Endometrial microvascular endothelial cells (primary cell): ENCODE measurements around the gene PATJ. TPM values are rescaled to one million over a fixed set of nuclear protein-coding genes. Genes with fewer than 3 reads are reported as not detected.
"Not testable (repeated sequence)": the region's sequence is repeated elsewhere in the genome, so short reads cannot be mapped to it uniquely, and the experiment has no call there.

Experiments
- in situ Hi-C: cut with HindIII; loops from 2 replicates; pipeline ENCODE4 v1.10.0; 2017; ENCODE audit warnings: low sequenced_read_pairs, low pct_unique_long_range_greater_than_20kb; ENCODE audit errors: inconsistent ontology term
- total RNA-seq: library from RNA; depleted of rRNA; stranded (reverse); fragments of >200 nt; gene quantifications from one replicate; pipeline ENCODE4 v1.2.3, GENCODE V29; 2015; ENCODE audit errors: inconsistent ontology term

Gene PATJ
- total RNA-seq, 1 donor from 2014 or later: 3.7 TPM

DNA sequence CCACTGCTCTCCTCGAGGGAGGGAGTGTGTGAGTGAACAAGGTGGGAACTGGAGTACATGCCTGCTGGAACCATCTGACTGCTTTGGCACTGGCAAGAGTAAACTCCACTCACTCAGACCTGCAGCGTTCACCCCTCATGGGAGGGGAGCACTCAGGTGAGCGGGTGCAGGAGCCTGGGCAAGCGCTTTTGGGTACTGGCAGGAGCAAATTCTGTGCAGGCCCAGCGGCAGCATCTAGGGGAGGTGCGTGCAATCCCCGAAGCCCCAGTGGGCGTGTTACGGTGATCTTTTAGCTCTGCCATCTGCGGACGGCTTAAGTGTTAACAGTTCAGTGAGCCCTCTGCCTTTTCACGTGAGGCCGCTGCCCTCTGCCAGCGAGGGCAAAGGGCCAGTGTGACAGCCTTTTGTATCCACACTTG, 127.4 kb downstream of the PATJ start:
- in situ Hi-C loops: no loop called here

DNA sequence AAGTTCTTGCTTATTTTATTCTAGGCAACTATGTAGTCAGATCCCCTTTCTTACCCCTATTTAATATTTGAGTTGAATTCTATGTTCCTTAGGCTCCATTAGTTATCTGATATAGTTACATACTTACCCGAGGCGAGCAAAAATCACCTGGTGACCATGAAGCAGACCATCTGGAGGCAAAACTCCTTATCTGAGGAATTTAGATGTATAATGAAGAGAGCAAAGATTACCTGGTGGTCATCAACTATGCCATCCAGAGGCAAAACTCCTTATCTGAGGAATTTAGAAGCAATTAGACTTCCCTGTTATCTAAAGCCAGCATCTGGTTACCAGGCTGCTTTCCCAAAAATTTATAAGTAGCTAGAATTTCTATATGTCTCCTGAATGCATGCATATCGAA, 129.9 kb downstream of the PATJ start:
- in situ Hi-C loops: no loop called here

DNA sequence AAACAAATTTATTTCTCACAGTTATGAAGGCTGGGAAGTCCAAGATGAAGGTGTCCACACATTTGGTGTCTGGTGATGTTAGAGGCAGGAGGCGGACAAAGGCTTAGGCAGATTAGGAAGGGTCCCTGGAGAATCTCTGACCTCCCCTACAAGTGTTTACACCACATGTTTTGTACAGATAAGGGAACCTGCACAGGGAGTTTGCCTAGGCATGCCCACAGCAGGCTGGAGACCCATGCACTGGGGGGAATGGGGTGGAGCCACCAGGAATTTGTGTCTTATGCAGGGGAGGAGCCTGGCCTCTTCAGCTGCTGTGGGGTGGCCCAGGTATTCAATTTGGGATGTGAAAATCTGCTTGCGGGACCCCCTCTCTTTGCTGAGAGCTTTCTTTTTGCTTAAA, 131.3 kb downstream of the PATJ start:
- in situ Hi-C loops: no loop called here

GRCh38 chr1:61873994-61874393, 131.7 kb downstream of the PATJ start:
- in situ Hi-C loops: no loop called here

- in situ Hi-C loops: no loop called here
Measured at GRCh38 chr1:61875198-61875597, 132.9 kb downstream of the PATJ start.

- in situ Hi-C loops: not testable (repeated sequence)
Measured at GRCh38 chr1:61879887-61880474, 137.7 kb downstream of the PATJ start.

GRCh38 chr1:61887076-61887867, 145.0 kb downstream of the PATJ start:
- in situ Hi-C loops: no loop called here

DNA sequence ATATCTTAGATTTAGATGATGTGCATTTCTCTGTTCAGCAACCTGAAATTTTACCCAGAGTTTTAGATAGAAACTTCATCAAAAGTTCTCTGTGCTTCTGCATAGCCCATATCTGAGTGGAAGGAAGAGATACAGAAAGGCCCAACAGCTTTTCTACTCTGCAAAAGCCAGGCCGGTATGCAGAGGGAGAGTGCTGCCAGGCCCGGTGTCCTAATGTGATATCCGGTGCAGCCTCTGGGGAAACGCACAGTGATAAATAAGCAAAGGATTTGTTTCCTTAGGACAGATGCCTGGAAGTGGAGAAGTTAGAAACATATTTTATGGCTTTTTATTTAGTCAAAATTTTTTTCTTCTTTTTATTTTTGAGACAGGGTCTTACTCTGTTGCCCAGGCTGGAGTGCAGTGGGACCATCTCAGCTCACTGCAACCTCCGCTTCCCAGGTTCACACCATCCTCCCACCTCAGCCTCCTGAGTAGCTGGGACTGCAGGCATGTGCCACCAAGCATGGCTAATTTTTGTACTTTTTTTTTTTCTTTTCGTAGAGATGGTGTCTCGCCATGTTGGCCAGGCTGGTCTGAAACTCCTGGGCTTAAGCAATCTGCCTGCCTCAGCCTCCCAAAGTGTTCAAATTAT, 145.8 kb downstream of the PATJ start:
- in situ Hi-C loops: no loop called here

GRCh38 chr1:61888808-61889207, 146.5 kb downstream of the PATJ start:
- in situ Hi-C loops: no loop called here

GRCh38 chr1:61890435-61890834, 148.2 kb downstream of the PATJ start:
- in situ Hi-C loops: not testable (repeated sequence)

DNA sequence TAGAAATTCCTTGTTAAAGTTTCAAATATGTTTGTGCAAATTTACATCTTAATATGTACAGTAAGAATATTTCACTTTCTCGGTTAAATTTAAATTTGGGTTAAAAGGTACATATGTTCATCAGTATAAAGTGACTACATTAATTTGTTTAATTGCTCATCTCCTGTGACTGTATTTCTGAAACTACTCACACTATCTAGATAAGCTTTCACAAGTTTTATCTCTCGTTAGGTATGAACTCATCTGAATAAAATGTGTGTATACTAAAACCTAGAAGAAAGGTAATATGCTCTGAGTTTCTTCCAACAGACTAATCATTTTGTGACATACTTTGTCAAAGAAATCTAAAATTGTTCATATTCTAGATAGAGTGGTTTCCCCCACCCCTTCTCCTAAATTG, 150.7 kb downstream of the PATJ start:
- in situ Hi-C loops: no loop called here

DNA sequence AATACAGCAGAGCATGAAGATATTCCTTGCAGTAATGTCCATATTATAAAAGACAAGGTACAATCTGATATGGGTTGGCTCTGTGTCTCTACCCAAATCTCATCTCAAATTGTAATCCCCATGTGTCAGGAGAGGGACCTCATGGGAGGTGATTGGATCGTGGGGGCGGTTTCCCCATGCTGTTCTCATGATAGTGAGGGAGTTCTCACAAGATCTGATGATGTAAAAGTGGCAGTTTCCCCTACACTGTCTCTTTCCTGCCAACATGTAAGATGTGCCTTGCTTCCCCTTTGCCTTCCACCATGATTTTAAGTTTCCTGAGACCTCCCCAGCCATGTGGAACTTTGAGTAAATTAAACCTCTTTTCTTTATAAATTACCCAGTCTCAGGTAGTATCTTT, 152.0 kb downstream of the PATJ start:
- in situ Hi-C loops: not testable (repeated sequence)

GRCh38 chr1:61895175-61895574, 152.9 kb downstream of the PATJ start:
- in situ Hi-C loops: no loop called here

- in situ Hi-C loops: no loop called here
Measured at GRCh38 chr1:61898658-61899057, 156.4 kb downstream of the PATJ start.

GRCh38 chr1:61904354-61904753, 162.1 kb downstream of the PATJ start:
- in situ Hi-C loops: no loop called here

DNA sequence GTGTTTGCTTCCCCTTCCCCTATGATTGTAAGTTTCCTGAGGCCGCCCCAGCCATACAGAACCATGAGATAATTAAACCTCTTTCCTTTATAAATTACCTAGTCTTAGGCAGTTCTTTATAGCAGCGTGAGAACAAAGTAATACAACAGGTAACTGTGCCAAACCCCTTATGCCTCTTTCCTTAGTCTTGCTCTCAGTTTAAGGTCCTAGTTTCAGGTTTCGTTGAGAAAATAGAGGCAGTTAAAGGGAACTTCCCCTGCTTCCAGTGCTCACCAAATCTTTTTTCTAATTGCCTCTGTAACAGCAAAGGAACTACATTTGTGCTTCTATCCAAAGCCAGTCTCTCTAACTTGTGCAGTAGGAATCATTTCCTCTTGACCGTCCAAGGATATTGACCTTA, 164.8 kb downstream of the PATJ start:
- in situ Hi-C loops: no loop called here

DNA sequence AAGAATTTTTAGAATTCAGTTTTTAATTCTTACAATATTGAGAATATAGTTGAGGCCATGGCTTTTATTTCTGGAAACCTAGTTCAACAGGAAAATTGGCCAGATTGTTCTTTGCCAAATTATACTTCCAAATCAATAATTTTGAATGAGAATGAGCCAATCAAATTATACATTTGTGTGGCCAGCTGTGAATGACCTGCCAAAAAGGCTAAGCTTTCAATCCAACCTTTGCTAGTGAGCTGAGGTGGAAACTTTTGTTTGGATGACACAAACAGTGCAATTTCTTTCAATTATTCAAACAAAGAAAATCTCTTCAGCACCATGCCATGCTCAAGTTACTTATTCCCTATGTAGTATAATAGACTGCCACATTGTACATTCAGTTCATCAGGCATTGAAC, 167.8 kb downstream of the PATJ start:
- in situ Hi-C loops: no loop called here

- in situ Hi-C loops: no loop called here
Measured at GRCh38 chr1:61914823-61915482, 172.7 kb downstream of the PATJ start.

DNA sequence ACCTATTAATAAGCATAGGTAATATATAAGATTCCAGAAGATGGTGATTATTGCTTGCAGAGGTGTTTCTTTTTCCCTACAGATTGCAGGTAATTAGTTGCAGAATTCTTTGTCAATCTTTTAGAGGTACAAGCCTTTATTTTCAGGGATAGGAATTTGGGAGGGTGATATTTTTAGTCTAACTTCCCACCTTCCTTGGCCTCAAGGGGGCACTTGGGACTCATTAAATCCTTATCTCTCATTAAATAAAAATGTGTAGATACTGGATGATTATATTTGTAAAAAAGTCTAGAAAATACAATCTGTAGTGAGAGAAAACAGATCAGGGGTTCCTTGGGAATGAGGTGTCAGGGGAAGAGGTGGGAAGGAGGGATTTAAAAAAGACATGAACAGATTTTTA, 179.2 kb downstream of the PATJ start:
- in situ Hi-C loops: no loop called here
